Activated CD4-positive, alpha-beta T cell treated with anti-CD3 and anti-CD28 coated beads for 24 hours (primary cell): ENCODE results near the gene NPTN.

ENCODE experiments used
- DNase-seq, 2 donors: peaks; one replicate each; pipeline ENCODE4 v3.0.0-alpha.2; 2020; ENCODE audit warnings: low read depth in 2 of 2

Gene NPTN

DNA sequence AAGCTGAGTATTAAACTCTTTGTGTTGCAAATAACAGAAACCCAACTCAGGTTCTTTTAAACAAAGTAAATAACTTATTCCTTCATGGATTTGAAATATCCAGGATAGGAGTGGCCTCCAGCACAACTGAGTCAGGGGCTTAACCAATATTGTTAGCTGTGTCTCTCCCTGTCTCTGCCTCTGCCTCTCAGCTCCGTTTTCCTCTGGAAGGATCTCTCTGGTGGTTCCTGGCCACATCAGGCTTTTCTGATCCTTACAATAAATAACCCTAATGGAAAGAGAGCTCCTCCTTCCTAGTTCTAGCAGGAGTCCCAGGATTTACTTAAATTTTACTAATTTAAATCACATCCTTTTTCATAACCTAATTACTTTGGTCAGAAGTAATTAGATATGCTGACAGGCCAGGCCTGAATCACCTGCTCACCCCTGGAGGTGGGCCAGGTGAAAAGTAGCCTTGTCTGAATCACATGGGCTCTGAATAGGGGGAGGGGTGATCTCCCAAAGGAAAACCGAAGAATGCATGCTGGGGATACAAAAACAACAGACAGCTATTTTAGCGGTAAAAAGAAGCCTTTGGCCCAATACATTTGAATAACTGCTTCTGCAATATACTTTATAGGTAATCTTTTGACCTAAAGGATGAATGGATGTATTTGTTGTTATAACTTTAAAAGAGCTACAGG is 114.9 kb downstream of the NPTN start:
- no peak for DNase-seq

DNA sequence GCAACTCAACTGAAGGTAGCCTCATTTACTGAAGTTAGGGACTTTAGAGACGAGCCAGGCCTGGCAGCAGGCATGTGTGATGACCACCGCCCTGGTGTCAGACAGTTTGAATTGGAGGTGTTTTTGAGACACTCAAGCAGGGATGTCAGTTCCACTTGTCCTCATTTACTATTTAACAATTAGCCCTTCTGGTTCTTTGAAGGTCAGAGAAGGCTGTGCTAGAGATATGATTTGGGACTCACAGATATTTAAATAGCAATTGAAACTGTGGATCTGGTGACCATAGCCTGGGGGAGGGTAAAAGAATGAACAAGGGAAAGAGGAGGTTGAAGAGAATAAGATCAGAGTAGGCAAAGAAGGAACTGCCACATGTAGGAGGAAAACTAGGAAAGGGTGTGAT is 115.6 kb downstream of the NPTN start:
- DNase-seq, result no peak

DNA sequence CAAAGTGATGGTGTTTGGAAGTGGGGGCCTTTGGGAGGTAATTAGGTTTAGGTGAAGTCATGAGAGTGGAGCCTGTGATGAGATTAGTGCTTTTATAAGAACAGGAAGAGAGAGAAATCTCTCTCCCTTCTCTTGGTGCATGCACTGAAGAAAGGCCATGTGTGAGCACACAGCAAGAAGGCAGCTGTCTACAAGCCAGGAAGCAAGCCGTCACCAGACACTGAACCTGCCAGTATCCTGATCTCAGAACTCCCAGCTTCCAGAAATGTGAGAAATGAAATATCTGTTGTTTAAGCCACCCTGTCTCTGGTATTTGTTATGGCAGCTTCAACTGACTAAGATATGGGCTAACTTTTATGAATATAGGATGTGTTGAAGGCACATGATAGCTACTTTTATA is 117.7 kb downstream of the NPTN start:
- DNase-seq, result no peak
